Hair follicle dermal papilla cell (primary cell): ENCODE results near the gene UGT1A4. TPM values are rescaled to one million over a fixed set of nuclear protein-coding genes. Genes with fewer than 3 reads are reported as not detected.

ENCODE experiments used
- total RNA-seq: library from RNA; depleted of rRNA; stranded (reverse); fragments of >200 nt; gene quantifications from 2 replicates; pipeline ENCODE4 v1.2.3, GENCODE V29; 2012

The UGT1A4 gene
- total RNA-seq: not detected in 2 replicates

DNA sequence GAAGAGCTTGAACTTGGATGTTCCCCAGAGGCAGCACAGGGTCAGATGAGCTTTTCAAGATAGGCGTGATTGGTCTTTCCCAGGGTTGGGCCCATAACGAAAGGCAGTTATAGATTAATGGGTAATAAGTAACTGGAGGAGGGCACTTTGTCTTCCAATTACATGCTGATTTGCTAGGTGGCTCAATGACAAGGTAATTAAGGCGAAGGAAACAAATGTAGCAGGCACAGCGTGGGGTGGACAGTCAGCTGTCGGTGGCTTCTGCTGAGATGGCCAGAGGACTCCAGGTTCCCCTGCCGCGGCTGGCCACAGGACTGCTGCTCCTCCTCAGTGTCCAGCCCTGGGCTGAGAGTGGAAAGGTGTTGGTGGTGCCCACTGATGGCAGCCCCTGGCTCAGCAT is at the start of gene UGT1A4:
Gene UGT1A4 (plus strand): TSS at position 185 of the 400 bp plus-strand sequence. CDS start 85 bp downstream, at position 270.

DNA sequence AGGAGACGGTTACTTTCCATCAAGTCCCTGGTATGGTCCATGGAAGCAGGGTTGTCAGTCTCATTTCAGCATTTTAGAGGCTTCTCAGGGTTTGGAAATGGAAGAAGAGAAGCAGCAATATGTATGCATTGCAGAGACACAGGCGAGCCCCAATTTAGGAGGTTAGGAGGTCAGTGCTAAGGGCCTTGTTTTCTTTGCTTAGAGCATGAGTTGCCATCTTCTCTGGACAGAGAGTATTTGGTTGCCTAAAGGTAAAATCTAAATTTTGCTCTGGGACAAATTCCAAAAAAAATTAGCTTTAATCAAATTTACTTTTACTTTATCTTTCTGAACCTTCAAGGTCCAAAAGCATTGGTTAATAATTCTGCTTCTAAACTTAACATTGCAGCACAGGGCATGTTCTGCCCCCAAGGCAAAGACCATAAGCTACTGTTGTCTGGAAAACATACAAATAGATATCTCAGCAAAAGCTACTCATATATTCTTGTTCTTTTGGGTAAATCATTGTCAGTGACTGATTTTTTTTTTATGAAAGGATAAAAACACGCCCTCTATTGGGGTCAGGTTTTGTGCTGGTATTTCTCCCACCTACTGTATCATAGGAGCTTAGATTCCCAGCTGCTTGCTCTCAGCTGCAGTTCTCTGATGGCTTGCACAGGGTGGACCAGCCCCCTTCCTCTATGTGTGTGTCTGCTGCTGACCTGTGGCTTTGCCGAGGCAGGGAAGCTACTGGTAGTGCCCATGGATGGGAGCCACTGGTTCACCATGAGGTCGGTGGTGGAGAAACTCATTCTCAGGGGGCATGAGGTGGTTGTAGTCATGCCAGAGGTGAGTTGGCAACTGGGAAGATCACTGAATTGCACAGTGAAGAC is 47.0 kb upstream of the UGT1A4 start, which contains the start of gene UGT1A9:
Gene UGT1A9 (plus strand): TSS at position 609 of the 872 bp plus-strand sequence. CDS start 37 bp downstream, at position 646.

DNA sequence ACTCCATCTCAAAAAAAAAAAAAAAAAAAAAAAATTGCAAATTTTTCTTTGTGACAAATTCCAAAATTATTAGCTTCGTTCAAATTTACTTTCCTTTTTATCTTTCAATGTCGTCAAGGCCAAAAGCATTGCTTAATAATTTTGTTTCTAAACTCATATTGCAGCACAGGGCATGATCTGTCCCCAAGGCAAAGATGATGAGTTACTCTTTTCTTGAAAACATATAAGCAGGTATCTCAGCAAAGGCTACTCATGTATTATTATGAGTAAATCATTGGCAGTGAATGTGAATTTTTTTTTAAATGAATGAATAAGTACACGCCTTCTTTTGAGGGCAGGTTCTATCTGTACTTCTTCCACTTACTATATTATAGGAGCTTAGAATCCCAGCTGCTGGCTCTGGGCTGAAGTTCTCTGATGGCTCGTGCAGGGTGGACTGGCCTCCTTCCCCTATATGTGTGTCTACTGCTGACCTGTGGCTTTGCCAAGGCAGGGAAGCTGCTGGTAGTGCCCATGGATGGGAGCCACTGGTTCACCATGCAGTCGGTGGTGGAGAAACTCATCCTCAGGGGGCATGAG is 36.9 kb upstream of the UGT1A4 start, which contains the start of gene UGT1A7:
Gene UGT1A7 (plus strand): TSS at position 381 of the 579 bp plus-strand sequence. CDS start 37 bp downstream, at position 418.

GRCh38 chr2:233692648-233693047 is 25.9 kb upstream of the UGT1A4 start, which contains the start of gene UGT1A6:
UGT1A6 (plus strand) TSS chr2:233692890; CDS start chr2:233693005, 115 bp downstream.

DNA sequence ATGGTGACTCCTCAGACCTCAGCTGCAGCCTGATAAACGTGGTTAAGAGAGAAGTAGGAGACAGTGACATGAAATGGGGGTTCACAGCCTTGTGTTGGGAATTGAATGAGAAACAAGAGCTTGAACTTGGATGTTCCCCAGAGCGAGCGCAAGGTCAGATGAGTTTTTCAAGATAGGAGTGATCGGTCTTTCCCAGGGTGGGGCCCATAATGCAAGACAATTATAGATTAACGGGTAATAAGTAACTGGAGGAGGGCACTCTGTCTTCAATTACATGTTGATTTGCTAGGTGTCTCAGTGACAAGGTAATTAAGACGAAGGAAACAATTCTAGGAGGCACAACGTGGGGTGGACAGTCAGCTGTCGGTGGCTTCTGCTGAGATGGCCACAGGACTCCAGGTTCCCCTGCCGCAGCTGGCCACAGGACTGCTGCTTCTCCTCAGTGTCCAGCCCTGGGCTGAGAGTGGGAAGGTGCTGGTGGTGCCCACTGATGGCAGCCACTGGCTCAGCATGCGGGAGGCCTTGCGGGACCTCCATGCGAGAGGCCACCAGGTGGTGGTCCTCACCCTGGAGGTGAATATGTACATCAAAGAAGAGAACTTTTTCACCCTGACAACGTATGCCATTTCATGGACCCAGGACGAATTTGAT is 5.8 kb upstream of the UGT1A4 start, which contains the start of gene UGT1A5:
Gene UGT1A5 (plus strand): TSS at position 297 of the 651 bp plus-strand sequence. CDS start 85 bp downstream, at position 382.

DNA sequence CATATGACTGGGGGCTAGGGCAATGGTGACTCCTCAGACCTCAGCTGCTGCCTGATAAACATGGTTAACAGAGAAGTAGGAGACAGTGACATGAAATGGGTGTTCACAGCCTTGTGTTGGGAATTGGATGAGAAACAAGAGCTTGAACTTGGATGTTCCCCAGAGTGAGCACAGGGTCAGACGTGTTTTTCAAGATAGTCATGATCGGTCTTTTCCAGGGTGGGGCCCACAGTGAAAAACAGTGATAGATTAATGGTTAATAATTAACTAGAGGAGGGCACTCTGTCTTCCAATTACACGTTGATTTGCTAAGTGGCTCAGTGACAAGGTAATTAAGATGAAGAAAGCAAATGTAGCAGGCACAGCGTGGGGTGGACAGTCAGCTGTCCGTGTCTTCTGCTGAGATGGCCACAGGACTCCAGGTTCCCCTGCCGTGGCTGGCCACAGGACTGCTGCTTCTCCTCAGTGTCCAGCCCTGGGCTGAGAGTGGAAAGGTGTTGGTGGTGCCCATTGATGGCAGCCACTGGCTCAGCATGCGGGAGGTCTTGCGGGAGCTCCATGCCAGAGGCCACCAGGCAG is 10.3 kb downstream of the UGT1A4 start, which contains the start of gene UGT1A3:
Gene UGT1A3 (plus strand): TSS at position 320 of the 579 bp plus-strand sequence. CDS start 85 bp downstream, at position 405.

GRCh38 chr2:233760043-233760442 is 41.5 kb downstream of the UGT1A4 start, which contains the start of gene UGT1A1:
UGT1A1 (plus strand) TSS chr2:233760270; CDS start chr2:233760288, 18 bp downstream.

GRCh38 chr2:233778030-233778429 is 59.5 kb downstream of the UGT1A4 start, which contains the start of gene MROH2A:
MROH2A (plus strand) TSS chr2:233778330; CDS start chr2:233779359, 1,029 bp downstream.

Other genes starting within 250 kb of the UGT1A4 start
- gene USP40, start 152.0 kb upstream of the UGT1A4 start, total RNA-seq: 36.5 and 36.6 TPM in 2 replicates
- not detected in 2 replicates for gene UGT1A8, start 101.1 kb upstream of the UGT1A4 start, total RNA-seq
- gene UGT1A10, start 82.3 kb upstream of the UGT1A4 start, total RNA-seq: not detected in 2 replicates
- gene UGT1A9, start 46.8 kb upstream of the UGT1A4 start, total RNA-seq: not detected in 2 replicates
- gene UGT1A7, start 36.8 kb upstream of the UGT1A4 start, total RNA-seq: not detected in 2 replicates
- not detected in 2 replicates for gene UGT1A6, start 25.8 kb upstream of the UGT1A4 start, total RNA-seq
- not detected in 2 replicates for gene UGT1A5, start 5.8 kb upstream of the UGT1A4 start, total RNA-seq
- not detected in 2 replicates for gene UGT1A3, start 10.3 kb downstream of the UGT1A4 start, total RNA-seq
- not detected in 2 replicates for gene UGT1A1, start 41.5 kb downstream of the UGT1A4 start, total RNA-seq
- gene MROH2A, start 59.6 kb downstream of the UGT1A4 start, total RNA-seq: not detected in 2 replicates
- 2.6 and 2.8 TPM in 2 replicates for gene HJURP, start 135.8 kb downstream of the UGT1A4 start, total RNA-seq
- 0.24 and 0.97 TPM in 2 replicates for gene TRPM8, start 198.6 kb downstream of the UGT1A4 start, total RNA-seq